GF-D8 (cell line): Measurements from ENCODE around the gene BTN2A1.
"Not testable (repeated sequence)": the region's sequence is repeated elsewhere in the genome, so short reads cannot be mapped to it uniquely, and the experiment has no call there.

Experiments
- DNase-seq: peaks from one replicate; lab custom pipeline; 2025; lab: John Stamatoyannopoulos, UW

The BTN2A1 gene

DNA sequence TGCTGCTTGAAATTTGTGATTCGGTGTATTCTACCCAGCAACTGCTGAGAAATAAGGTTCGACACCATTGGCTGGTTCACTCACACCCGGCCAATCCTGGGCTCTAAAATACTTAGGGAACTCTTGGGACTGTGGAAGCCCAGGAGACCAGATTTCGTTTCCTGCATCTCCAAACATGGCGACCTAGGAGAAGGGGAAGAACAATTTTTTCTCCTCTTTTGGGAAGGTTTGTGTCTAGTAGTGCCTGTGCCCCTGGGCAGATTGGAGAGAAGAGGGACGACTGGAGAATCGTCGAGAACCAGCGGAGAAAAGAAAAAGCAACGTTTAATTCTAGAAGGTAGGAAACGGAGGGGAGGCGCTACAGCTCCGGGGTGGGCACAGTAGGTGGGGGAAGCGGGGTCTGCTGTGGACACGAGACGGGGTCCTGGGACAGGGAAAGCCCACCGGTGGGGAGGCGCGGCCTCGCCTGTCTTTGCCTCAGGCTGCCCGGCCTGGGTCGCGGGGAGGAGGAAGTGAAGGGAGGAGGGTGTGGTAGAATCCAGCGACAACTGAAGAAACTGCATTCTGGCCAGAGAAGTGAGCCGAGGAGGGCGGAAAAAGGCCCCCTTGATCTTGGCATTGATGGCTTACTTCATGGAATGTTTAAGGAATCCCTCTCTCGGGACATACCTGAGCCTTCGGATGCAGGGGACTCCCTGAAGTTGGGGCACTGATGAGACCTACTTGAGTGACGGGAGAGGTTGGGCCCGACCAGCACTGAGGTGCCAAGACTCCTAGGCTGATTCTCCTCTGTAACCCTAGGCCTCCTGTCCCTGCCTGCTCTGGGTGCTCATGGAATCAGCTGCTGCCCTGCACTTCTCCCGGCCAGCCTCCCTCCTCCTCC lies at the start of gene BTN2A1:
Gene BTN2A1 (plus strand): TSS at position 150 of the 883 bp plus-strand sequence. CDS start 682 bp downstream, at position 832.
- peak; percentile 79 for DNase-seq

DNA sequence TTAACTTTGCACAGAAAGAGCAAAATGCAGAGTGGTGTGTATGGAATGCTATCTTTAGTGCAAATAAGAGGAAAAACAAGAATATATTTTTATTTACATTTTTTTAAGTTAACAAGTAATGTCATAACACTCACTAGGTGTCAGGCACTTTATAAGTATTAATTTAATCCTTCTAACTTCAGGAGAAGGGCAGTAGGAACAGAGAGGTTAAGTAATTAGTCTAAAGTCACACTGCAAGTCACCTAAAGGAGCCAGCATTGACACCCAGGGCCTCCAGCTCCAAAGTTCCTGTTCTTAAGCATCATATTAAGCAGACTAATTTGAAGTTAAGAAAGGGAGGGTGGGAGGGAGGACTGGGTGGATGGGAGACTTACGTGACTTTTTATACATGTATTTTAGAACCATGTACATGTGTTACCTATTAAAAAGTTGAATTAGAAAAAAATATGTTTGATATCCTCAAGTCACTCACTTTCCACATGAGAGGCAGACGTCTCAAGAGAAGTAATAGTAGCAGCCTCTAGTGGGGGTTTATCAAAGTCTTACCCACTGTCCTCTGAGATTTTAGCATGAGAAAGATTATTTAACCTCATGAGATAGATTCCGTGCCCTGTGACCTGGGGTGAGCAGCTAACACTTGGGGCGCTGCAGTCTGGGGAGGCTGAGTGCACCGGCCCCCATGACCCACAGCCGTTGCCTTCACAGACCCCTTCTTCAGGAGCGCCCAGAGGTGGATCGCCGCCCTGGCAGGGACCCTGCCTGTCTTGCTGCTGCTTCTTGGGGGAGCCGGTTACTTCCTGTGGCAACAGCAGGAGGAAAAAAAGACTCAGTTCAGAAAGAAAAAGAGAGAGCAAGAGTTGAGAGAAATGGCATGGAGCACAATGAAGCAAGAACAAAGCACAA lies 48.7 kb upstream of the BTN2A1 start:
- no peak for DNase-seq

DNA sequence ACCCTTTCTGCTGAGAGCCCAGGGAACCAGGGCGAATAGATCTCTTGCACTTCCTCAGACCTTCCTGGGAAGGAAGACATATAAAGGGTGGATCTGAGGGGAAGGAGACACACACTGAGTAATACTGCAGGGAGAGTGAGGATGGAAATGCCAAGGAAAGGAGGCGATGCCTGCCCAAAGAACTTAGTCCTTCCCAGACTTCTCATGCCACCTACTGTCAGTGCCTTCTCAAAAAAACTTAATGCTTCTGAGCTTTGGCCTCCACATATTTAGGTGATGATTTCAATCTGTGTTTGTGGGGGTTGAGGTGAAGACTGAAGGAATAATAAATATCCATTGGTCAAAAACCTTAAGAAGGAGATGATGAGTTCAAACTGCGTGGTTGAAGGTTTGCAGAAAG lies 46.0 kb upstream of the BTN2A1 start:
- no peak for DNase-seq

- DNase-seq = no peak
Observed at GRCh38 chr6:26412228-26412627, 45.5 kb upstream of the BTN2A1 start.

DNA sequence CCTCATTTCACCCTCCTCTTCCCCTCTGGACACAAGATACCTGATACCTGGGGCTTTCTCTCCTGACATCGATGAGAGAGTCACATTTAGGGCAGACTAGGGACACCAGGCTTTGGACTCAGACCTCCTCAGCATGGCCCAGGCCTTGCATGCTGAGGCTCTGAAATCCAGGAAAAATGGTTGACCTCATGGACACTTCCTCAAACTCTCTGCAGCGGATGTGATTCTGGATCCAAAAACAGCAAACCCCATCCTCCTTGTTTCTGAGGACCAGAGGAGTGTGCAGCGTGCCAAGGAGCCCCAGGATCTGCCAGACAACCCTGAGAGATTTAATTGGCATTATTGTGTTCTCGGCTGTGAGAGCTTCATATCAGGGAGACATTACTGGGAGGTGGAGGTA lies 44.8 kb upstream of the BTN2A1 start:
- no peak for DNase-seq

DNA sequence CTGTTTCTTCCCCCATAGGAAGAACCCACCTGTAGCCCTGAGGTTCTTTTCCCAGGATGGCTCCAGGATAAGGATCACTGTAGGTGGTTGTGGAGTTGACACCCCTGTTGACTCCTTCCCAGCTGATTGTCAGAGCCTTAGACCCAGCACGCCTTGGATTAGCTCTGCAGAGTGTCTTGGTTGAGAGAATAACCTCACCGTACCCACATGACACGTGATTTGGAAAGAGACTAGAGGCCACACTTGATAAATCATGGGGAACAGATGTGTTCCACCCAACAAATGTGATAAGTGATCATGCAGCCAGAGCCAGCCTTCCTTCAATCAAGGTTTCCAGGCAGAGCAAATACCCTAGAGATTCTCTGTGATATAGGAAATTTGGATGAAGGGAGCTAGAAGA lies 43.5 kb upstream of the BTN2A1 start:
- DNase-seq = no peak

DNA sequence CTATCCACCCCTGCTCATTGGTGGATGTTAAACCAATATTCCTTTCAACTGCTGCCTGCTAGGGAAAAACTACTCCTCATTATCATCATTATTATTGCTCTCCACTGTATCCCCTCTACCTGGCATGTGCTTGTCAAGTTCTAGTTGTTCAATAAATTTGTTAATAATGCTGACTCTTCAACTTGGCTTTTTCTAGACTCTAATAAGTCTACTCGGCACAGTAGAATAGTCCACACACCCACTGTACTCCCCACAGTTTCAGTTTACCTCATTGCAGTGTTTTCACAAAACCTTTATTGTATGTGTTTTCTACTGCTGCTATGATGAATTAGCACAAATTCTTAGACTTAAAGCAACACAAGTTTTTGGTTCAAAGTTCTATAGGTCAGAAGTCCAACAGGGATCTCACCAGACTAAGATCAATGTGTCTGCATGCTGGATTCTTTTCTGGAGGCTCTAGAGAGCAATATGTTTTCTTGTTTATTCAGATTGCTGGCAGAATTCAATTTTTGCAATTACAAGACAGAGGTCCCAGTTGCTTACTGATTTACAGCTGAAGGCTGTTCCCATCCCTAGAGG lies 42.6 kb upstream of the BTN2A1 start:
- no peak for DNase-seq

GRCh38 chr6:26415791-26416190 lies 42.0 kb upstream of the BTN2A1 start:
- no peak for DNase-seq

- no peak for DNase-seq
Observed at GRCh38 chr6:26416288-26416687, 41.5 kb upstream of the BTN2A1 start.

GRCh38 chr6:26418077-26418476 lies 39.7 kb upstream of the BTN2A1 start:
- DNase-seq = not testable (repeated sequence)

GRCh38 chr6:26418795-26419194 lies 39.0 kb upstream of the BTN2A1 start:
- DNase-seq = not testable (repeated sequence)

DNA sequence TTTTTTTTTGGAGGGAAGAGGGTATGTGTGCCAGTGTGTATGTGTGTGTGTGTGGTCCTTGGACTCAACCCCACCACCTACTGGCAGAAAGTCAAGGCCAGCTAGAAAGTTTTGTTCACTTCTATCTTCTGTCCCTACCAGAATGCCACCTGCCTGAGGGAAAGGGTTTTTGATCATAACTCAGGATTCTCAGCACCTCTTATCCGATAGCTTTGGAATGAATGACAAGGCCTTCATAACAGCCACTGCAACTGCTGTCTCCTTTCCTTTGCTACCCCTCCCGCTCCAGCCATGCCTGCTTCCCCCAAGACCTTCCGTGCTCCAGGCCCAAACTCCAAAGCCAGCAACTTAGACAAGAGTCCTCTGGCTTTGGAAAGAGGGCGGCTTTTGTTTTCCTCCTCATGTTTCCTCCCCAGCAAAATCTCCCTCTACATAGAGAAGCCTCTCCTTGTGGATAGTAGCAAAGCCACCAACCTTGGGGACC lies 37.0 kb upstream of the BTN2A1 start:
- DNase-seq = no peak

DNA sequence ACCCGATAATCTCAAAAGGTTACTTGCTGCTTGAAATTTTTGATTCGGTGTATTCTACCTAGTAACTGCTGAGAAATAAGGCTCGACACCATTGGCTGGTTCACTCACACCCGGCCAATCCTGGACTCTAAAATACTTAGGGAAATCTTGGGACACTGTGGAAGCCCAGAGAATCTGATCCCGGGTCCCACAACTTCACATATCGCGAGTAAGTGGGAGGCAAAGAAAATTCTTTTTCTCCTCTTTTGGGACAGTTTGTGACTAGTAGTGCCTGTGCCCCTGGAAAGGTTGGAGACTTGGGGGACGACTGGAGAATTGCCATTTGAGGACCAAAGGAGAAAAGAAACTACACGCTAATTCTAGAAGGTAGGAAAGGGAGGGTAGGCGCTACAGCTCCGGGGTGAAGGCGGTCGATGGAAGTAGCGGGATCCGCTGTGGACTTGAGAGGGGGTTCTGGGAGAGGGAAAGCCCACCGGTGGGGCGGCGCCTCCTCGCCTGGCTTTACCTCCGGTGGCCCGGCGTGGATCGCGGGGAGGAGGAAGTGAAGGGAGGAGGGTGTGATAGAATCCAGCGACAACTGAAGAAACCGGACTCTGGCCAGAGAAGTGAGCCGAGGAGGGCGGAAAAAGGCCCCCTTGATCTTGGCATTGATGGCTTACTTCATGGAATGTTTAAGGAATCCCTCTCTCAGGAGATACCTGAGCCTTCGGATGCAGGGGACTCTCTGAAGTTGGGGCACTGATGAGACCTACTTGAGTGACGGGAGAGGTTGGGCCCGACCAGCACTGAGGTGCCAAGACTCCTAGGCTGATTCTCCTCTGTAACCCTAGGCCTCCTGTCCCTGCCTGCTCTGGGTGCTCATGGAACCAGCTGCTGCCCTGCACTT lies 36.3 kb upstream of the BTN2A1 start:
- peak; percentile 54 for DNase-seq

DNA sequence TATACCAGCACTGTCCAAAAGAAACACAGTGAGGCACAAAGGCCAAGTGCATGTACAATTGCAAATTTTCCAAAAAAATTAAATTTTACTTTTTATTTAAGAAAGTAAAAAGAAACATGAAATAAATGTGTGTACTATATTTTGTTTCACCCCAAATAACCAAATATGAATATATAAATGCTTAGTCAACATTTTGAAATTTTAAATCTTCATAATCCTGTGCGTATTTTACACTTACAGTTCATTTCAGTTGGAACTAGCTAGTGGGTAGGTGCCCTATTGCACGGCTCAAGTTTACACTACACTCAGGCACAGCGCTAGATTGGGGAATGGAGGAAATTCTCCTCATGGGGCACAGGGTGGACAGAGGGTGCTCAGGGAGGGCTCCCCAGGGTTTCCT lies 35.4 kb upstream of the BTN2A1 start:
- no peak for DNase-seq

- DNase-seq = no peak
Observed at GRCh38 chr6:26426691-26427450, 30.9 kb upstream of the BTN2A1 start.

- DNase-seq = no peak
Observed at GRCh38 chr6:26427451-26427809, 30.3 kb upstream of the BTN2A1 start.

DNA sequence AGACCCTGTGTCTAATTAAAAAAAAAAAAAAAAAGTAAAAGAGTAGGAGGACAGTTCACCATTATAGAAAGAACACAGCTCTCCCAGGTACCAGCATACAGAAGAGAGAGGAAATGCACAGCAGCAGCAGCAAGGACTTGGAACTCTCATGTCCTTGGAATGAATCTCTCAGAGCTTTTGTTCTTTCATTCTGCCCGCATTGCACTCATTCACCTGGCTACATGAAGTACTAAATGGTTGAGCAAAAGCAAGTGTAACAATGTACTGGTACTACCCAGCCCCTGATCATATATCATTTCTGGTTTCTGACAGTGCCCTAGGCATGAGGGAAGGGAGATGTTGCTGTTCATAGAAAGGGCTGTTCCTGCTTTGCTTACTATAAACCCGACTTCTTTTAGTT lies 29.5 kb upstream of the BTN2A1 start:
- no peak for DNase-seq

DNA sequence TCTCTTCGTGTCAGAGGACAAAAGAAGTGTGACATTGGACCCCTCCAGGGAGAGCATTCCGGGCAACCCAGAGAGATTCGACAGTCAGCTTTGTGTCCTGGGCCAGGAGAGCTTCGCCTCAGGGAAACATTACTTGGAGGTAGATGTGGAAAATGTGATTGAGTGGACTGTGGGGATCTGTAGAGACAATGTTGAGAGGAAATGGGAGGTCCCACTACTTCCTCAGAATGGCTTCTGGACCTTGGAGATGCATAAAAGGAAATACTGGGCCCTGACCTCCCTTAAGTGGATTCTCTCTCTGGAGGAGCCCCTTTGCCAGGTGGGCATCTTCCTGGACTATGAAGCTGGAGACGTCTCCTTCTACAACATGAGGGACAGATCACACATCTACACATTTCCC lies 27.0 kb upstream of the BTN2A1 start:
- DNase-seq = no peak

DNA sequence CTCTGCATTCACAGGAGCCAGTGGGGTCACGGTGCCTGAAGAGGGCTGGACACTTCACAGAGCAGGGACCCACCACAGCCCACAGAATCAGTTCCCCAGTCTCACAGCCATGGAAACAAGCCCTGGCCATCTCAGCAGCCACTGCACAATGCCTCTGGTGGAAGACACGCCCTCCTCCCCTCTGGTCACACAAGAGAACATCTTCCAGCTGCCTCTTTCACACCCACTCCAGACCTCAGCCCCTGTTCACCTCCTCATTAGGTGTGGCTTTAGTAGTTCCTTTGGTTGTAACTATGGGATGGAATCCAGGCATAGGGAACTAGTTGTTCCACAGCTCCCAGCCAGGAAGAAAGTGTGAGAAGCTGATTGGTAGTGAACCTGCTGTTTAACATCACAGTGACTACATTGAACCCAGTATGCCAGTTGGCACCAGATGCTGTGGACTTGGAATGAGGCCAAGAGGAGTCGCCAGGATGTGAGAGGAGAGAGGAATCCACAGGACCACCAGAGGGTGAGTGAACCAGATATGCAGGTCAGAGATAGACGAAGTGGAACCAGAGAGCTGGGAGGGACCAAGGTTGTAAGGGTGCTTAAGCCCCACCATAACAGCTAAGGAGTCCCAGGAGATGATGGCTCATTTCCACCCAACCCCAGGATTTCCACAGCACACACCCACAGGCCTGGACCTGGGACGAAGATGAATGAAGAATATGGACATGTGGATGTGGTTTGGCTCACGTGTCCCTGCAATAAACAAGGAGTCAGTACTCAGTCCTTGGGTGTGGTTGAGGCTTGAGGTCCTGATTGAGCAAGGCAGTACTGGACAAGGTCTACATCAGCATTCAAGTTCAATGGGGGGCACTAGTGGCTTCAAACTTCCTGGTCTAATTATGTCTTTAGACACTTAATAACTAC lies 26.2 kb upstream of the BTN2A1 start:
- DNase-seq = no peak
